Activated CD8-positive, alpha-beta memory T cell treated with anti-CD3 and anti-CD28 coated beads, Interleukin-2, amount 50 U/mL, for 24 hours (primary cell): ENCODE measurements around the gene TMC6.
"Not testable (repeated sequence)": the region's sequence is repeated elsewhere in the genome, so short reads cannot be mapped to it uniquely, and the experiment has no call there.

Experiments used
- DNase-seq: peaks from one replicate; pipeline ENCODE4 v3.0.0-alpha.2; 2020; ENCODE audit errors: extremely low read depth

The TMC6 gene

DNA sequence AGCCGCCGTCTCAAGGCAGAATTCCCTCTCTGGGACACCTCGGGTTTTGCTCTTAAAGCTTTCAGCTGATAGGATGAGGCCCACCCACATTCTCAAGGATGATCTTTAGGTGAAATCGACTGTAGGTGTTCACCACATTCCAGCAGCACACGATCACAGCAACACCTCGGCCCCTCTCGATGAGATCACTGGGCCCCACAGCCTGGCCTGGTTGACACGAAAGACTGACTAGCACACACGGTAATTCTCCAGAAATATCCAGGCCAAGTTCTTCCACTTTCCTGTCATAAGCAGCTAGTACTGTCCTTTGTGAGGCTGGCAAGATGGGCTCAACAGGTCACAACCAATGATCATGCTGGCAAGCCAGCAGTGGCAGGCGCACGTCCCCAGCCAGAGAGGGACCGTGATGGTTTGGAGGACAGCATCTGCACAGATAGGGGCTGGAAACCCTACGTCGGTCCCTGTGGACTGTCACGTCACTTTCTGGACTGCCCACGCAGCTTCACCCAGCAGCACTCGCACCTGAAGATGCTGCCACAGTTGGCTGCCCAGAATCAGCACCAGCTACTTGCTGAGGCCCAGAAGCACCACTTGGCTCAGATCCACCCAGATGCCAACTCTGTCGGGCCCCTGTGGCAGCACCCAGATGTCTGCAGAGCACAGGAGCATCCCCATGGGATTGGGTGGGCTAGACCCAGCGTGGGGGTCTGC lies 17.4 kb downstream of the TMC6 start:
- DNase-seq: no peak

DNA sequence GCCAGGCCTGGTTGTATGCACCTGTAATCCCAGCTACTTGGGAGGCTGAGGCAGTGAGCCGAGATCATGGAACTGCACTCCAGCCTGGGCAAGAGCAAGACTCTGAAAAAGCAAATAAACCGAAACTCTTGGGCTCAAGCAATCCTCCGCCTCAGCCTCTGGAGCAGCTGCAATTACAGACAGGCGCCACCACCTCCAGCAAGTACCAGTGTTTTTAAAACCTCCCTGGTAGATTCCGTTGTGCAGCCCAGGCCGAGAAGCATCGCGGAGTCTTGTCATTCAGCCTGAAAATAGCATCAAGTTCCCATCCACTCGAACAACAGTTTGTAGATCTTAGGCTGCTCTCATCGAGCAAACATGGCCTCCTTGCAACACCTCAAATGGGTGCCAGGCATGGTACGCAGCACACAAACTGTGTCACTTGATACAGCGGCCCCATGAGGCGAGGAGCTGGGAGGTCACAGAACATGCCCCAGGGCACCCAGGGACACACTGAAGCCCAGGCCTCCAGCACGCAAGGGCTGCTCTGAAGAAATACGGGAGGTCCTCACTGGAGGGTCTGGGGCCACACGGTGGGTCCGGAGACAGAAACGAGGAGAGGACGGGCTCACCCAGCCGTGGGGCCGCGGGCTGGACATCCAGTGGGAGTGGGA lies 18.1 kb downstream of the TMC6 start:
- DNase-seq: no peak

- no peak for DNase-seq
These were observed 19.1 kb downstream of the TMC6 start for GRCh38 chr17:78109489-78109761.

- no peak for DNase-seq
These were observed 19.6 kb downstream of the TMC6 start for GRCh38 chr17:78108726-78109488.

DNA sequence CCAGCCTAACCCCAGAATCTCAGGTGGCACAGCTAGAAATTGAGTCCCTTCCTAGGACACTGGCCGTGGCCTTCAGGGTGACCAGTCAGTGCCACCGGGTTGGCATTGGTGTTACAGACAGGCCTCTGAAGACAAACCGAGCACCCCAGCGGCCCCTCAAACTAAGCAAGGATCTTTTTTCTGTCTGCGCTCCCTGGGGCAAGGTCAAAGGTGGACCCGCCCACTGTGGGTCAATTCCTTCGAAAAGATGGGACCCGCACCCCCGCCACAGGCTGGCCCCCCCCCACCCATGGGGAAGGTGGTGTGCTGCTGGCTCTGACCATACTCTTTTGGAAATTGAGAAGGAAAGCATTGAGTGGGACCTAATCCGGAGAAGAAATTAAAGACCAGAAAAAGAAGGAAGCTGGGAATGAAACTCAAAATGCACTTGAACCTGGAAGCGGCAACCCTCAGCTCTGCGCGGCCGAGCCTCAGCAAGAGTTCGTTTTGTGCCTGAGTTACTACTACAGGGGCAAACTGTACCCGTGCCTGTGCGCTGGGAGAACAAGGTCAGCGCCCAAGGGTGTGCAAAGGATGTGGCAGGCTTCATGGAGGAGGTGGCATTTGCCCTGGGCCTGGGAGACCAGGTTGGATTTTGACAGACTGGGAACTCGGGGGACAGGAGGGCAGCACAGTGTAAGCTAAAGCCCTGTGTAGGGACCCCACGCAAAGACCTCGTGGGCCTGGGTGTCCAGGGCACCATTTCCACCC lies 20.4 kb downstream of the TMC6 start:
- DNase-seq: no peak

DNA sequence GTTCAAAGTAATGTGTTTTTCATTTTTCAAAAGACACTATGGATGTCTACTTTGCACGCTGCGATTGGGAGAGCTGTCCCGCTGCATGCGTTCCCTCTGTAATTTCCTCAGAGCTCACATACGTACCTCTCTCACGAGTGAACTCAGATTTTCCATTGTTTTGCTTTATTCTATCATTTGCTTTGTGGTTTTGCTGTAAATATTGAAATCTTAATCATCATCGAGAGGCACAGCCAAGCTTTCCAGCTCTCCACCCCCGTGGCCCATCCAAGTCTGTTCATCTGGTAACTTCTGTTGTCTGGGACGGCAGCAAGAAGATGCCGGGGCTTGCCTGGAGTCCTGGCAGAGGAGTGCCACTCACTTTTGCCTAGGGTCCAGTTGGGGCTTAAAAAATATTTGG lies 21.1 kb downstream of the TMC6 start:
- no peak for DNase-seq

DNA sequence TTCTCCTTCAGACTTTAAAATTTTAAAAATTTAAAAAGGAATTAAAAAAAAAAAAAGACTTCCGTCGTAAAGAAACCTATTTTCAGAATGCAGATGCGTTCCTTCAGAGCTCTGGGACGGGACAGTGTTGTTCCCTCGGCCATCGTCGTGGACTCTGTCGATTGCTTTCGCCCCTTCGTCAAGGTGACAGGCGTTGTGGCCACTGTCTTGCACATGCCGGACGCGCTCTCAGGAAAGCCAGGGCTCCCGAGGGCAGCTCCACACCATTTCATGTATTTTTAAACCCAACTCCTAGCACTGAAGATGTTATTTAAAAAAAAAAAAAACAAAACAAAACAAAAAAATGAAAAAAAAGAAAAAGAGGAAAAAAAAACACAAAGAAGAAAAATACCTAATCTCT lies 22.3 kb downstream of the TMC6 start:
- DNase-seq: no peak

DNA sequence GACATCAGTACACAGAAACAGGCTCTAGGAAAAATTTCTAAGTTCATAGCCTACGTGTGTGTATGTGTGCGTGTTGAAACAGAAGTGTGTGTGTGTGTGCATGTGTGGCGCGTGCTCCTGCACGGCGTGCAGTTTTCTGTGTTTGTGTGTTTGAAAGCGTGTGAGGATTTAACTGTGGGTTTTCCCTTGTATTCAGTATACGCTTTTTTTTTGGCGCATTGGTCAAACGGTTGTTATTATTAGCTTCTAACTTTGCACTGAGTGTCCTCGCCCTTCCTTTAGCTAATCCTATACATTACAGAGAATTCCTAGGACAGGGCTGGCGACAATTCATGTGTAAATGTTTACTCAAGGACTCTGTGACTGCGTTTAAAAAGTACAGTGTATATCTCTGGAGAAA lies 23.0 kb downstream of the TMC6 start:
- no peak for DNase-seq

DNA sequence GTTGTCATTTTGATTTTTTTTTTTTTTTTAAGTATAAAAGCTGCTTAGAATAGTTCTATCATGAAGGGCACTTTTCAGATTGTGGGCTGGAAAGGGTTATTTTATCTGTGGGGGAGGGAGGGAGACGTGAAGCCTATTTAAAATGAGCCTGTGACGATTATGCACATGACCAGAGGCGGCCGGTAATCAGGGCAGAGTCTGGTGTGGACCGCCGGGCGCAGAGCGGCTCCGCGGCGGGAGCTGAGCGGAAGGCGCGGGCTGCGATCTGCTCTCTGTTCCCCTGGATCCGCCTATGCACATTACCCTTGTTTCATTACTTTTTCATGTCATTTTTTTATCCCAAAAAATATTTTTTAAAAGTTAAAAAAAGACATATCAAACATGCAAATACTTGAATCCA lies 23.5 kb downstream of the TMC6 start:
- DNase-seq: no peak

GRCh38 chr17:78104540-78104941 lies 24.0 kb downstream of the TMC6 start:
- no peak for DNase-seq

GRCh38 chr17:78103311-78103710 lies 25.2 kb downstream of the TMC6 start:
- DNase-seq: no peak

GRCh38 chr17:78101542-78101941 lies 27.0 kb downstream of the TMC6 start:
- no peak for DNase-seq

DNA sequence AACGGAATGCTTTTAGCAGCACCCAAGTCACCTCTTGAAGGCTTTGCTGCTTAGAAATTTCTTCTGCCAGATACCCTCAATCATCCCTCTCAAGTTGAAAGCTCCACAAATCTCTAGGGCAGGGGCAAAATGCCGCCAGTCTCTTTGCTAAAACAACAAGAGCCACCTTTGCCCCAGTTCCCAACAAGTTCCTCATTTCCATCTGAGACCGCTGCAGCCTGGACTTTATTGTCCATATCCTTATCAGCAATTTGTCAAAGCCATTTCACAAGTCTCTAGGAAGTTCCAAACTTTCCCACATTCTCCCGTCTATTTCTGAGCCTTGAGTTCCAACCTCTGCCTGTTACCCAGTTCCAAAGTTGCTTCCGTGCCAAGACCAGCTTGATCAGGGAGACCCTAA lies 27.4 kb downstream of the TMC6 start:
- DNase-seq: no peak

- DNase-seq: no peak
These were observed 32.5 kb downstream of the TMC6 start for GRCh38 chr17:78096093-78096492.

GRCh38 chr17:78095035-78095434 lies 33.5 kb downstream of the TMC6 start:
- DNase-seq: no peak

- DNase-seq: no peak
These were observed 35.7 kb downstream of the TMC6 start for GRCh38 chr17:78092794-78093324.

- no peak for DNase-seq
These were observed 38.8 kb downstream of the TMC6 start for GRCh38 chr17:78089576-78090281.

GRCh38 chr17:78088529-78088928 lies 40.0 kb downstream of the TMC6 start:
- DNase-seq: no peak

- no peak for DNase-seq
These were observed 41.8 kb downstream of the TMC6 start for GRCh38 chr17:78086740-78087139.

DNA sequence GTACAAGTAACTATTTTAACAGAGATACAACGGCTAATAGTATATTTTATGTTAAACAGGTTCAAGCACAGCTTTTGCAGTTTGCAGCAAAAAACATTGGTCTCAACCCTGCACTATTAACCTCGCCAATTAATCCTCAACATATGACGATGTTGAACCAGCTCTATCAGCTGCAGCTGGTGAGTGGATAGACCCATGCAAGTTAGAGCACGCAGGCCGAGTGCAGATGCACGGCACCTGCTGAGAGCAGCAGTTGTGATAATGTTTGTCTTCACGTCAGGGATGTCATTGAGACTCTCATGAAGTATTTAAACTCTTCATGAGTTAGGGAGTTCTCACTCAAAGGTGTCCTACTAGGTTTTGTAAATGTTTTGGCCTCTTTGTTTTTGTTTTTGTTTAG lies 45.6 kb downstream of the TMC6 start:
- DNase-seq: no peak

DNA sequence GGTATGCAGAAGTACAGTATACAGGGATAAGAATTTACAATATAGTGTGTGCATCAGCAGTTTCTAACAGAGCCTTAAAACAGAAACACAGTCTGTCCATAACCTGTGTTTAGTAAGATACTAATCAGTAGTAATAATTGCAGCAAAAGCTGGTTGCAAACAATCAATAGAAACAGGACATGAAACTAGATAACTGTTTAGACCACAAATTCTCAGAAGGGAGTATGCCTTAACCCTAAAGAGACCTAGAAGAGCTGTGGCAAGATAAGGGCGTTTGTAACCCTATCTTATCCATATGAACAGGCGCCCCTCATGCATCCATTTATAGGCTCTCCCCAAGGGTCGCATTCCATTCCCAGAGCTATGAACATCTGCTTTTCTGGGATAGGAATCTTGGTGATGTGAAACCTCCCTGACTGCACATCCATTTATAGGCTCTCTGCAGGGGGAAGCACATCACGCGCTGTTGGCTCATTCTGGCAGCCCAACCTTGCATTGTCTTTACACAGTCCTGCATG lies 46.1 kb downstream of the TMC6 start:
- DNase-seq: not testable (repeated sequence)
